GM19372 (cell line): ENCODE data around the gene EDA.
"Not testable (repeated sequence)": the region's sequence is repeated elsewhere in the genome, so short reads cannot be mapped to it uniquely, and the experiment has no call there.

Experiments used
- ATAC-seq: cut with Tn5 transposase; IDR thresholded peaks from one replicate; pipeline ENCODE4 v1.9.1; 2021; ENCODE audit warnings: mild to moderate bottlenecking, low read depth, moderate library complexity; ENCODE audit not compliant: unreplicated experiment

Gene EDA

DNA sequence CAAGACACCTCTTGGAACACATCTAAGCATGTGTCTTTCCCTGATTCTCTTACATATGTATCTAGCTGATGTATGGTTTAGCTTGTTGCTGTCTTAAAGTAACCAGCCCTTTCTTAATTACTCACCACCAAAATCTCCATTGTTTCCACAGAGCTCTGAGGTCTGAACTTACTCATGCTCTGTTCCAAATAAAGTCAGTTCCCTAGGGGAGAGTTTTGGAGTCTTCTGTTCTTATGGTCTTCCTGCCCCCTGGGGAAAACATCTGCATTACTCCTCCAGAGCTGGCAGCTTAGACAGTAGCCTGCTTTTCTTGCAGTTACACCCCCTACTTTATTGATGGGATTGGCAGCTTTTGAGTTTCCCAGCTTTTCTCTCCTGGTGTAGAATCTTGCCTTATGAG is 125.8 kb downstream of the EDA start:
- no peak for ATAC-seq

DNA sequence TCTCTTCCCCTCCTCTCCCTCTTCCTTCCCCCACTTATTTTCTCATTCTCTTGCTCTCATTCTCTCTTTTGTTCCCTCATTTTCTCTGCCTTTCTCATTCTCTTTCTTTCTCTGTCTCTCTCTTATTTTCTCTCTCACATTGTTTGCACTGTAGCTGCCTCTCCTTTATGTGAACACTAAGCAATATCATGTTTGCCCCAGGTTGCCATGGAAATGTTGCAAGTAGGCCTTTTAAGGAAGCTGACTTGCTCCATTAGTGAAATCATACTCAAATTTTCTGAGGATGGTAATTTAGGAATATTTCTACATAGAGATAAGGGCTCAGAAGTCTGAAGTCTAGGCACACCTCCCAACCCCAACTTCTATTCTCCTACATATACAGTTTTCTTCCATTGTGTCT is 130.1 kb downstream of the EDA start:
- ATAC-seq = no peak

DNA sequence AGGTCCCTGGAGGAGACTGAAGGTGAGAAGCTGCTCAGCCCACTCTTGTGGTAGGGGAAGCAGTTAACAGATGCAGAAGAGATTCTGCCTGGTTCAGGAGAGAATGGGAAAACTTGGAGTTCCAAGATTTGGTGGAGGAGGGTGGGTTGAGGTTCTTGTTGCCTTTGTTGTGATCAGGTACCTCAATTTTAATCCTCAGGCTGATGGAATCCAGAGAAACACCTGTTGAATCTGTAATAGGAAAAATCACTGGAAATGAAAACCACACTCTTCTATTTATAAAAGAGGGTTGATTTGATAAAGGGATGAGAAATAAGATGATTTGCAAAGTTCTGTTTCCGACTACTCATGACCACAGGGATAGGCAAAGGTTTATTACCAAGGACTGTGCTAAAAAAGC is 132.1 kb downstream of the EDA start:
- no peak for ATAC-seq

DNA sequence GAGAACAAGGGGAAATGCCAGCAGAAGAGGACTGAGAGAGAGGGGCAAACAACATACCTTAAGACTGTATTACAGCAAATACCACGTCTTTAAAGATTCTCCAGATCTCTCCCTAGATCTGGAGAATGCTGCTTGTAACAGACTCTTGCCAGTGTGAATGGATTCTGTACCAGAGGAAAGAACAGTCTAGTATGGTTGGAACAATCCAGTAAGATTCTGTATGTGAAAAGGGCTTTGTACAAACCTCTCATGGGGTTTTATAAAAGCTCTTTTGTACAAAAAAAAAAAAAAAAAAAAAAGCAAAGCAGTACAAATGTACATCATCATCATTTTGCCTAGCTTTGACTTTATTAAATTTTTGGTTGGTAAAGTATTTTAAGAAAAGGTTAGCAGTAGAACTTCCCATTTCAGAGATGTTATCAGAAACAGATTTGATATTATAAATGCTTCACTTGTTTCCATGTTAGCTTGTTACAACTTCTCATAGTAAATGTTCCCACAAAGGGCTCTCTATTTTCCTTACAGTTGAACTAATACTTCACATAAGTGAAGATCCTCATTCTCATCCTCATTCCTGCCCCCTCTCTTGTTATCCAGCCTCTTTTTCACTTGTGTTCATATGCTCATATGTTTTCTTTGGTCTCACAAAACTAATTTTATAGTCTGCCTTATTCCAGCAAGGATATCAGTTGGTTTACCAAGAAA is 144.2 kb downstream of the EDA start:
- no peak for ATAC-seq

DNA sequence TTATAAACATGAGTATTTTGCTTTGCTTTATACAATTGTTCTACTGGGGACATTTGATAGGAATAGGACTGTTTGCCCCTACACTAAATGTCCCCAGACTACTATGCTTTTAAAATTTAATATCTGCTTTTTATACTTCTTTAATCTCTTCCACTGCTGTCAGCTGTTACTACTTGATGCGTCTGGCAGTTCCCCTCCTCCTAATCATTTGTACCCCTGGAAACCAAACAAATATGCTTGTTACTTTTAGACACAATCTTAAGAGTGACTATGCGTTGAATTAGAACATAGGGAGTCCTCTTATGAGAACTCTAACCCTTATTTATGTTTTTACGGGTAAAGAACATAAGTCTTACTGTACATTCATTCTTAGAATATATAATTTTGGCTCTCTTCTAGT is 145.7 kb downstream of the EDA start:
- no peak for ATAC-seq

DNA sequence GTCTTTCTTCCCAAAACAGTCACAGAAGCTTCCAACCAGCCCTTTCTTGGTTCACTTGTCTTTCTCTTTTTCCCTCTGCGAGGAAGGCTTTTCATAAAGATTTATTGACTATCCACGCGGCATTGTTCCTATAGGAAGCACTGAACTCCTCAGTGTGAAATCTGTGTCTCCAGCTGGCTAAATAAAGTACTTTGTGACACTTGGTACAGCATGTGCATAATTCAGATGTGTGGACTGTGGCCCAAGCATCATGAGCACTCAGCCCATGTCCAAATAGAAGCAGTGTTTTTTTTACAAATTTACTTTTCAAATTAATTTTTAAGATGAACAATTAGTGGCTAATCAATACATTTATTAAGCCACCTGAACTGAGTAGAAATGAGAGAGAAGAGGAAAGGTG is 146.4 kb downstream of the EDA start:
- ATAC-seq = no peak

DNA sequence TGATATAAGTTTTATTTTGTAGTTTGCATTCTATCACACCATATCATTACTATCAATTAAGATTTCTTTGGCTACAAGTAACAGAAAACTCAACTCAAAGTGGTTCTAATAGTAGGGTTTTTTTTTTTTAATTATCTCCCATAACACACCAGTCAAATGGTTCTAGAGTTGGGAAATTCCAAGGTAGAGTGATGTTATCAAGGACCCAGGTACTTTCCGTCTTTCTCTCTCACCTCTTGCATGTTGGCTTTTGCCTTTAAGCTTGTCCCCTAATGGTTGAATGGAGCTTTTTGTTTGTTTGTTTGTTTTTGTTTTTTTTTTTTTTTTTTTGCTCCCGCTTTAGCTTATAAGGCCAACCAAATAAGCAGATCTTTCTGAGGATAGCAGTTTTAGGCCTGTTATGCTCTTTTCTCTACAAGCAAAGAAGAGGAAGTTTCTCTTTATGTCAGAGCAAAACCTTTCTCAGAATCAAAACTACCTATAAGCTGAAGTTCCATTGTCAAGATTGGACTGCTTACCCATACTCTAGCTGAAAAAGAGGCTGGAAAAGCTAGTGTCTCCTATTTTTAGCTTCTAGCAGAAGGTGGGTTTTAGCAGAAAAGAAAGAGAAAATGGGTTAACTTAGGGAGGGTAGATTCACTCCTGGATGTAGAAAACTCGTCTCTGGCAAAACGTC is 177.5 kb downstream of the EDA start:
- no peak for ATAC-seq

DNA sequence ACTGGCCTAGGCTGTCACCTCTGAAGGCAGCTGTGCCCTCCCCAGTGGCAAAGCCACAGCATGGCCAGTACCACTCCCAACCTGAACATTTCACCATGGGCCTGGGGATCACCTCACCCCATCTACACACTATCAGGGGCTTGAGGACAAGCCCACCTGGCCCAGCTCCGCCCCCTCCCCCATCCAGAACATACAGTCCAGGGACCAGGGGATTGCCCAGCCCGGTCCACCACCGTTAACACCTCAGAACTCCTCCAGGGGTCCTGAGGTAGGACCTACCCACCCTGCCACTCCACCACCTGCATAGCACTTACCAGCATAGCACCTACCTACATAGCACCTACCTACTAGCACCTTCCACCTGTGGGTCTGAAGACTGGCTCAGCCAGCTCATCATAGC is 179.8 kb downstream of the EDA start:
- no peak for ATAC-seq

DNA sequence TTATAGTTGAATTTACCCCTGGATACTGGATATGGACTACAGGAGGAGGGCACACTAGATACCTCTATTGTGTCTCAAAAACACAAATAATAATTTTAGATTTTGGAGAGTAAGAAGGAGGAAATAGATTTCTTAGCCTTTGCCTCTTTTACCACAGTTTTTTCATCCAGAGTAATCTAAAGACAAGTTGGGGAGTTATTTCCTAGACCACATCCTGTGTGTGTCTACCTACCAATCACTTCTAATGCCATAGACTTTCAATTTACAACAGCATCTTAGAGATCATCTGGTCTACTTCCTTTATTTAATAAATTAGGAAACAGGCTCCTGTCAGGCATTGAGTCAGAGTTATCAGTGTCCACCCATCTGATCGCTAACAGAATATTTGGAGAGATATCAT is 191.5 kb downstream of the EDA start:
- no peak for ATAC-seq

DNA sequence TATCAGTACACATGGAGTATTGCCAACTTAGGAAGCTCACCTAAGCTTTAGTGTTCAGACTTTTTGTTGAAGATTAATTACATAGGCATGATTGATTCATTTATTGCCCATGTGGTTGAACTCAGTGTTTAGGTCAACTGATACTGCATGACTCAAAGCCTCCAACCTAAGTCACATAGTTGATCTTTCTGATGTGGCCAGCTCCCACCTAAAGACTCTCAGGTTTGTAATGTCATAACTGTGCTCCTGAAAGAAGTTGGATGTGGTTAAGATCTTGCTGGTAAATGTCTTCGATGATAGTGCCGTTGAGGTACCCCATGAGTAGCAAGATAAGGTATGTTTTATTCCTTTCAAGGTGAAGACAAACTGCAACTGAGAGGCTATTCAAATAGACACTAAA is 192.5 kb downstream of the EDA start:
- no peak for ATAC-seq

DNA sequence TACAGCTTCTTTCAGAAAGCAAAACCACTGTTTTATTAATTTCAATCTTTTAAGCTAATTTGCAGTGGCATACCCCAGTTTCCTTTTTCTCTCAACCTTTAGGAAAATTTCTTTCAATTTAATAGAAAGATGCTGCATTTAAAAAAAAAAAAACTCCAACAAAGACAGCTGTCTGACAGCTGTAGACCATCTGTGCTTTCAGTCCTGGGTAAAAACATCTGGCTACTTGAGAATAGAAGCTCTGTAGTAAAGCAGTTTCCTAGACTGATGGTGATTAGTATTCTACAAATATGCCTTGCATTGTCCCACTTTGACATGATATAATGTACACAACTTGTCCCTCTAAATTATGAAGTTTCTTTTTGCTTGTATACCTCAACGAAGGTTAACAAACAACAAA is 197.8 kb downstream of the EDA start:
- no peak for ATAC-seq

DNA sequence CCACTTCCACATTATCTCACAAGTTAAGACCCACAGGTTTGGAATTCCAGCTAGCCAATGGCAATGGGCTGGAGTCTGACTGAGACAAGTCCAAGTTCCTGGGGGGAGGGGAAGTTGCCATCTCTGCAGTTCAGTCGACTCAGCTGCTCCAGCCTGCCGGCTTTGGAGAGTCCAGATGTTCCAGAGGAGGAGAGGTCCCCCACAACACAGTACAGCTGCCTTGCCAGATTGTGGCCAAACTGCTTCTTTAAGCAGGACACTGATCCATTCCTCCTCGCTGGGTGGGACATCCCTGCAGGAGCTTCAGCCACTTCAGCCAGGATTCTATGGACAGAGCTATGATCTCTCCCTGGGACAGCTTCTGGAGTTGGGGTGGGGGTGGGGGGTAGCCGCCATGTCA is 199.2 kb downstream of the EDA start:
- no peak for ATAC-seq

DNA sequence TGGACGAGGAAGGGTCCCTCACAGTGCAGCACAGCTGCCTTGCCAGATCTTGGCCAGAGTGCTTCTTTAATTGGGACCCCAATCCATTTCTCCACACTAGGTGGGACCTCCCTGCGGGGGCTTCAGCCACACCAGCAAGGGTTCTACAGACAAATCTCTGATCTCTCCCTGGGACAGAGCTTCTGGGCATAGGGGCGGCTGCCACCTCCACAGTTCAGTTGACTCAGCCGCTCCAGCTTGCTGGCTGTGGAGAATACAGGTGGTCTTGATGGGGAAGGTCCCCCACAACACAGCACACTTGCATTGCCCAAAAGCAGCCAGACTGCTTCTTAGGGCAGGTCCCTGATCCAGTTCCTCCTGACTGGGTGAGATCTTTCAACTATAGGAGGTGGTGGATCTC is 199.6 kb downstream of the EDA start:
- ATAC-seq = no peak

DNA sequence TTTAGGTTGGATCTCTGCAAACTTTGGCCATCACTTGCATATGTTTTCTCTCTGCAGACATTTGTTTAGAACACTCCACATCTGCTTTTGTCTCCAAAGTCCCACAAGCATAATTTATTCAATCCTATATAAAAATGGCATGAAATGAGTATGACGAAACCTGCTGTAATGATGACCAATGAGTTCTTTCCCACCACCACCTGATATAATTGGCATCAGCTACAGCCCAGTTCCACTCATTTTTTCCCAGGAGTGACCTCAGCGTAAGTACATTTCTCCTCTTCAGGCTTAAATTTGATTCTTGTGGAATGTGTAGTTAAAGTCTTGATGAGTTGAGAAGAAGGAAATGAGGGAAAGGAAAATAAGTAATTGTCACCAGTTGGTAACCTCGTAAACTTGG is 228.7 kb downstream of the EDA start:
- ATAC-seq = no peak

DNA sequence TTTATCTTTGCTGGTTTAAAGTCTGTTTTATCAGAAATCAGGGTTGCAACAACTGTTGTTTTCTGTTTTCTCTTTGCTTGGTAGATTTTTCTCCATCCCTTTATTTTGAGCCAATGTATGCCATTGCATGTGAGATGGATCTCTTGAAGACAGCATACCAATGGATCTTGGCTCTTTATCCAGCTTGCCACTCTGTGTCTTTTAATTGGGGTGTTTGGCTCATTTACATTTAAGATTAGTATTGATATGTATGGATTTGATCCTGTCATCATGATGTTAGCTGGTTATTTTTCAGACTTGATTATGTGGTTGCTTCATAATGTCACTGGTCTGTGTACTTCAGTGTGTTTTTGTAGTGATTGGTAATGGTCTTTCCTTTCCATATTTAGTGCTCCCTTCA is 244.1 kb downstream of the EDA start:
- ATAC-seq = not testable (repeated sequence)

DNA sequence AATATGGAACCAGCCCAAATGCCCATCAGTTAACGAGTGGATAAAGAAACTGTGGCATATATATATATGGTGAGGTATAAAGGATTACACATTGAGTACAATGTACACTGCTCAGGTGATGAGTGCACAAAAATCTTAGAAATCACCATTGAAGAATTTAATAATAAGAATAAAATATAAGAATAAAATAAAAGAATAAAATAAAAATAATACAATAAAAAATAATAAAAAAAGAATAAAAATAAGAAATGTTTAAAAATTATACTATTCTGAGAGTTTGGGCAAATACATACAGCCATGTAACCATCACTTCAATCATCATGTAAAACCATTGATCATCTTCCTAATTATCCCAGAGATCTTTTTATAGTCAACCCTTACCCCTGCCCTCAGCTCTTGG is 260.3 kb downstream of the EDA start:
- no peak for ATAC-seq

DNA sequence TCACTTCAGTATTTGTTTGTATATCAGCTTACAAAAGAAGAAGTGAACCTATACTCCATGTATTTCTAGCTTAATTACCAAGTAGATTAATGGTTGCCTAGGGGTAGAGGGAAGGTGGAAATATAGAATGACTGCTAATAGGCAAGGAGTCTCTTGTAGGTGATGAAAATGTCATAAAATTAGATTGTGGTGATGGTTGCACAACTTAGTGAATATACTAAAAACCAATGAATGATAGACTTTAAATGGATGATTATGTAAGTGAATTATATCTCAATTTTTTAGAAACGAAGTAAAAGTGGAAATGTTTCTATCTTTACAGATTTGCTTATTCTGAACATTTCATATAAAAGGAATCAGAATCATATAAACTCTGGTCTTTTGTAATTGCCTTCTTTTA is 268.3 kb downstream of the EDA start:
- no peak for ATAC-seq

DNA sequence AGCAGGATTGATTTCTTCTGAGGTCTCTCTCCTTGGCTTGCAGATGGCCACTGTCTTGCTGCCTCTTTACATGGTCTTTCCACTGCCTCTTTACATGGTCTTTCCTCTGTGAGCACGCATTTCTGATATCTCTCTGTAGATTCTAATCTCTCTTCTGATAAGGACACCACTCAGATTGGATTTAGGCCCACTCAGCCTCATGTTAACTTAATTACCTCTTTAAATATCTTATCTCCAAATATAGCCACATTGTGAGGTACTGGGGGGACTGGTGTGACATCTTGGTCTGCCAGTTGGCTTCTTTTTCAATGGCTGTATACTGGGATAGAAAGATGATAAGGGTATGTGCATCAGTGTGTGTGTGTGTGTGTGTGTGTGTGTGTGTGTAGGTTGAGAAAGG is 280.1 kb downstream of the EDA start:
- no peak for ATAC-seq

DNA sequence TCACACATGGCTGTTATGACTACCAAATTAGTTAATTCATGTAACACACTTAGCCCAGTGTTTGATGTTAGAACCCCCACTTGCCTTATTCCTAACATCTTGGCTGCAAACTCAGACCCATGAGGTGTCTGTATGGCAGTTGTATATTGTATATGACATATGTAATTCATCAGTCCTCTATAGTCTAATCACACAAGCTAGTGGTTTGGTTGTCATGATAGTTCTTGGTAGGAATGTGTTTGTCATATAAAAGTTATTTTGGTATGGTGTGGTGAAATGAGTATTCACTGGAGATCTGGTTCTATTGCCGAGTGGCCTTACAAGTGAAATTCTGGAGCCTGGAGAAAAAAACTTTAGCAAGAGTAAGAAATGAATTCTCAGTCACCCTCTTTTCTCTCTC is 284.6 kb downstream of the EDA start:
- no peak for ATAC-seq

DNA sequence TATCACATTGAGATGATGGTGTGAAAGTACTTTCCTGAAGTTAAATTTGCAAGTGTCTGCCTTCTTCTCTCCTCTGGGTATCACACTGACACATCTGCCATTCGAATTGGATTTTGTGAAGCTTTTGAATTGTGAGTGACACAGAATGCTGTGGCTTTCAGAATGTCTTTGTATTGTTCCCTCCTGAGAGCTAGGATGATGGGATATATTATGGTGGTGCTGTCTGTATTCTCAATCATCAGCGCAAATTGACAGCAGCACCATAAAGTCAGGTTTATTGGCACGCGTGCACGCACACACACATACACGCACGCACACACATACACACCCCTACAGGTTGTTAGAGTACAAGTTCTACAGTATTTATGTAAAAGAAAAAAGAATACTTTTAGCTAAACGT is 290.5 kb downstream of the EDA start:
- no peak for ATAC-seq

DNA sequence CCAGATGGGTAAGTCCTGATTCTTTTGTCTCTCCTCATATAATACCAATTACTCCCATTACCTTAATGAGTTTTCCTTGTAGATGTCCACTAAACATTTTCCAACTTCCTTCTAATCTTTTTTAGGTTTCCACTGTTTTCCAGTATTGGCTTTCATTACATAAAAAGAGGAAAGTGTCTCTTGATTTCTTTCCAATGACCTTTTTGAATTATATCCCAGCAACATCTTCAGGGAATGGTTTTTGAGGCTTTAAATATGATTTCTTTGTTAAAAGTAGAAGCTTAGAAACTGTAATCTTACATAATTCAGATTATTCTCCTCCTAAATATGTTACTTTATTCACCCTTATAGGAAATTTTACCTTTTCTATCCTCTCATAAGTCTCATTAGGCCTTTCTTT is 298.9 kb downstream of the EDA start:
- no peak for ATAC-seq

DNA sequence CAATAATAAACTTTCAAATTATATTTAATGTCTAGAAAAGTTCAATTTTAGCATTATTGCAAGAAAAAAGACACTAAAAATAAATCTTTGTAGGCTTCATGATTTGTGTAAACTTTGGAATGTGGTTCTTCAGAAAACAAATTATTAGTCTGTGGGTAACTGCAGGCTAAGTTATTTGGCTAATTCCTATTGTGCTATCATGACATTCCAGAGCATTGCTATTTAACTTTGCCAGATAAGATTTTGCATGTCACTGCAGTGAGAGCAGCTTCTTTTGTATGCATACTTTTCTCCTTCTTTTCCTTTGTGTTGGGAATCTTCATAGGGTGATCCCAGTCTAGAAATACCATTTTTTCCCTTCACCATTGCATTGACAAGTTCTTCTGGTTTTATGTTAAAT is 303.8 kb downstream of the EDA start:
- ATAC-seq = no peak

DNA sequence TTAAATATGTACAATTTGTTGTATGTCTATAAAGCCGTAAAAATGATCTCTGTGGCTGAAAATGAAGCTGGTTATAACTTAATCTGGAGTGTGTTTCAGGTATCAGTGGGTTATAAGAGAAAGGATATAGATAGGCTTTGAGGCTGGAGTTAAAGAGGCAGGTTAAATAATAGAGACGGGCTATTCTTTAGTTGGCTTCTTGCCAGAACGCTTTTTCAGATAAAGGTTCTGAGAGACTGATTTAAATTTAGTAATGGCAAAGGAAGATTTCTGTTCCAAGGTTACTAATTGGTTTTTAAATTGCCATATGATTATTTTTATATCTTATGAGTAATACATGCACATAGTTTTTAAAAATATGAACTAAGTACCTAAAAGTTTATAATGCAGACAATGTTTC is 316.4 kb downstream of the EDA start:
- no peak for ATAC-seq
